SK-N-DZ (cell line): ENCODE data around the gene DCP1A.

Source experiments
- DNase-seq: peaks from one replicate; pipeline ENCODE4 v3.0.0-alpha.2; 2015; ENCODE audit warnings: low spot score
- small RNA-seq, 2 experiments: library from RNA; depleted of rRNA; stranded (forward); fragments of <200 nt; gene quantifications; one replicate each; pipeline ENCODE3, GENCODE V24; 2014

The DCP1A gene

DNA sequence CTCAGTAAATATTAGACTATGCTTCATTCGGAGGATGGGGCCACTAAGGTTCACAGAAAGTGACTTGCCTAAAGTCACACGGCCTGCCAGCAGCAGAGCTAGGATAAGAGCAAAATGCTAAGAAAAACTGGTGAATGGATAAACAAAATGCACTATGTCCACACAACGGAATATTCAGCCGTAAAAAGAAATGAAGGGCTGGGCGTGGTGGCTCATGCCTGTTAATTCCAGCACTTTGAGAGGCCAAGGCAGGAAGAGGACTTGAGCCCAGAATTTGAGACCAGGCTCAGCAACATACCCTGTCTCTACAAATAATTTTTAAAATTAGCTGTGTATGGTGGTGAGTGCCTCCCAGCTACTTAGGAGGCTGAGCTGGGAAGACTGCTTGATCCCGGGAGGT, 99.2 kb downstream of the DCP1A start:
- DNase-seq: no peak

DNA sequence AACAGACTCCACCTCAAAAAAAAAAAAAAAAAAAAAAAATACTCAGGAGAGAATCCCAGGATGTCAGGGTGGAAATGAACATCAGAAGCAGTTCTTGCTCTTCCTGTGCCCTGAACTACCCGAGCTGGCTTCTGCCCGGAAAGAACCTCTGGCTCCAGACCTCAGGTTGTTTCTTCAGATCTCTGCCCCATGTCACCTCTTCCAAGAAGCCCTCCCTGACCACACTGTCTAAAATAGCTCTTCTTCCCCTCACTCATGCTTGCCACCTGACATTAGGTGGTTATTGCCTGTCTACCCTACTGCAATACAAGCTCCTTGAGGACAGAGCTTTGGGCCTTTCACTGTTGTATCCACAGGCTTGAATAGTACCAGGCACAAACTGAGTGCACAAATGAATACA, 99.7 kb downstream of the DCP1A start:
- DNase-seq: no peak

DNA sequence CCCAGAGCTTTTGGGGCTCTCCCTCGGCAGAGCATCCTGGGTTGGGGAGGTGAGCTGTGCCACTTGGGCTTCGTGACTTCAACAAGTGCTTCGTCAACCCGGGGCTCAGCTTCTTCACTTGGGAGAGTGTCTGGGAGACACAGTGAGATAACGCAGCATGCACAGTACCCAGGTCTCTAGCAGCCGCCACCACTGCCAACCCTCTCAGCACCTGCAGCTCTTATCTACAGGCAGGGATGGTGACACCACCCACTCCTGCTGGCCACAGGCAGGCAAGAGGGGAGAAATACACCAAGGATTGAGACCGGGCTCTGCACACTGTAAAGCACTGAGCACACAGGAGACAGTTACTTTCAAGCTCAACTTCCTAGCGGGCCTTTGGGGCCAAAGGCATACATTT, 103.1 kb downstream of the DCP1A start:
- no peak for DNase-seq

DNA sequence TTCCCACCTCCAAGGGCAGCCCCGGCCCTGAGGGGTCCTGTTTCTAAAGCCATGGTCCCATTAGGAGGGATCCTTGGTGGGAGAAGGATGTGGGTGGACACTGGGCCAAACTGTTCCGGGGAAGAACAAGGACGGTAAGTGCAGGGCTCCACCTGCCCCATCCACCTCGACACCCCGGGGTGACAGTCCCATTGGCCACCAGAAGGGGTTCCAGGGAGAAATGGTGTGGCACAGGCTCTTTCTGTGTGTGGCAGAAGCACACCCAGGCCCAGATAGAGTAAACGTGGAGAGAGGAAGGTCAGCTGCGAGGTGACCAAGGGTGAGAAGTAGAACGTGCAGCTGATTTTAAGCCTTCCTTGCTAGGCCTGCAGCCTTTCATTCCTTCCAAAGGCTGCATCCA, 103.6 kb downstream of the DCP1A start:
- no peak for DNase-seq

DNA sequence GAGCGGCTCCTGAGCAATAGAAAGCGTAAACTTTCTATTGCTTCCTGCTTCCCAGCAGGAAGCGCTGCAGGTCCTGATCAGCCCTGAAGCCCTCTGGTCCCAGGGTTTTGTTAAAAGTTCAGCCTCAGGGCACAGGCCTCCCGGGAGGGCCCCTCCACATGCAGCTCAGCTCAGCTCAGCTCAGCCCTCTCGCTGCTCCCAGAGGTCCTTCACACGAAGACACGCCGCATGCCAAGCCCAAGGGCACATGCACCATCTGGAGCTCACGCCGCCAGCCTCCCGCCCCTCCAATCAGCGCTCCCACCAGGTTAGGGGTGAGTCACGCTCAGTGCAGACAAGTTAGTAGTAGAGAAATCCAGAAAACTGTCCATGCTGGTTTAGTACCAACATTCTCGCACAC, 104.2 kb downstream of the DCP1A start:
- DNase-seq: no peak

DNA sequence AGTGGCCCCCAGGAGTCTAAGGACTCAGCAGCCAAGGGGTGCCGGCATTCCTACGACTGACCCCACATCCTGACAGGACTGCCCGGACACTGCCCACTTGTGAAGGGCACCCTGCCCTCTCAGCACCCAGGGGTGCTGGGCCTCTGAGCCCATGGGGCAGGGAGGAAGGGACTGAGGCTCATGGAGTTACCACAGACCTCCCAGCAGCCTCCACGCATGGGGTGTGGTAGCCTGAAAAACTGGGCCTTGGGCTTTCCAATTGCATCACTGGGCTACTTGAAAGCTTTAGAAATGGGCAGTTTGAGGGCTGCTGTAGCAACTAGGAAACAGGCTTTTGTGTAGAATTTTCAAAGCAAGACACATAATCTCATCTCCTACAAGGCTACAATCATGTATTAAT, 104.7 kb downstream of the DCP1A start:
- DNase-seq: no peak

DNA sequence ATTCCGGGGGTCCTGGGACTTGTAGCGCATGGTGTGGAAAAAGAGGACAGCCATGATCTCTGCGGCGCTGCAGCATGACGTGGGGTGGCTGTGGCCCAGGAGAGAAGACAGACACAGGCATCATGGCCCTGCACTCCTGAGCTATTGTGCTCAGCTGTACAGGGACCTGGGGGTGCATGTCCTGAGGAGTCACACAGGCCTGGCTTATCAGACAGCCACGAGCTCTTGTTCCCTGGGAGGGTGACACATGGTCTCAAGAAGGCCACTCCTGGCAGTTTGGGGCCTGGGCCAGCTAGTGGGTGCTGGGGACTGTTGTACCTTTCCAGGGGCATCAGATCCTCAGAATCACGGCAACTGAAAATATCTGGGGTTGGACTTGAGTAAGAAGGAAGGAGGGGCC, 105.2 kb downstream of the DCP1A start:
- no peak for DNase-seq

DNA sequence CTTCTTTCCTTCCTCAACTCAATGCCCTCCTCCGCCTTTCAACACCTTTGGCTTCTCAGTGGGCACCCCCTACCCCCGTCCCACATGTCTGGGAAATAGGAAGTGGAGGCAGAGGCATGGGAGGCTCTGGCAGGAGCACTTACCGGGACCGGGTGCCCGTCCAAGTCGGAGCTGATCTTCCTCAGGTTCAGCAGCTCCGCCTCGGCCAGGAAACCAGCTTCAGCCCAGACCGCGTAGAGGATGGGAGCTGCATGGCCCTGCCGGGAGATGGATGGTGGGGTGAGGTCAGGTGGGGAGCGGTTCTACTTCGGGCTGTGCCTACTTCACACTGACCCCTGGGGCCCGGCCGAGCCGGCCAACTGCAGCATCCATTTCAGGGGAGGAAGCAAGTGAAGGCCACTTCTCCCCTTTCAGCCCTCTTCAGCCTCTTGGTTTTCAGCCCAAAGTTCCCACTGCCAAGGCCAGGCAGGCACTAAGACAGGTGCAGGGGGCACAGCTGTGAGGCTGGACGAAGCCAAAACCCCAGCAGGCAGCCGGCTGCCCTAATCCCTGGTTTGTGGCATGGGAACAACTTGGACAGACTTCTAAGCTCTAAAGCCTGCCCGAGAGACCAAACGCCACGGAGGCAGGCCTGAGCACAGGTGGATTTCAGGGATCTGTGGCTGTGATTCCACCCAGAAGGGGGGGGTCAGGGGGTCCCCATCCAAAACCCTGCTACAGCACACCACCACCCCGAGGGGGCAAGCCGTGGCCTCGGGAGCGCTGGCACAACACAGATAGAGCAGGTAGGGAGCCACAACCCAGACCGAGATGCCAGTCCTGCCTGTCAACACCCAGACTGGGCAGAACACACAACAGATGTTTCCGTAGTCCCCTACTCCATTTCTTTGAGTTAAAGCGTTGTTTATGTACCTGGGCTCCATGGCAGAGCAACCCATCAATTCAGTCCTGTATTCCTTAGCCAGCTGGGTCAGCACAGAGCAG, 106.1 kb downstream of the DCP1A start:
- no peak for DNase-seq

DNA sequence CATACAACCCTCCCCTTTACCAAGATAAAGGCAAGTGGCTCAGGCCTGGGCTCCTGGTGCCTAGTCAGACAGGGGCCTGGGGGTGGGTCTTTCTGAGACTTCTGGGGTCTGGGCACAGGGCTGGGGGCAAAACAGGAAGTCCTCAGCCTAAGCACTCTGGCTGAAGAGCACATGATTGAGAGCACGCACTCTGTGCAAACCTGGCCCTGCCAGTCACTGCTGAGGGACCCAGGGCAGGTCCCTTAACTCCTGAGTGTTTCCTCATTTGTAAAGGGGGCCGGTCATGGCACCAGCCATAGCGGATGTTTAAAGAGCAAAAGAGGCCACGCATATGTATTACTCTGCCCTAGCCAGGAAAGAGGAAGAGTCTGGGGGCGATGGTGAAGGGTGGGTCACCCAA, 107.5 kb downstream of the DCP1A start:
- no peak for DNase-seq

DNA sequence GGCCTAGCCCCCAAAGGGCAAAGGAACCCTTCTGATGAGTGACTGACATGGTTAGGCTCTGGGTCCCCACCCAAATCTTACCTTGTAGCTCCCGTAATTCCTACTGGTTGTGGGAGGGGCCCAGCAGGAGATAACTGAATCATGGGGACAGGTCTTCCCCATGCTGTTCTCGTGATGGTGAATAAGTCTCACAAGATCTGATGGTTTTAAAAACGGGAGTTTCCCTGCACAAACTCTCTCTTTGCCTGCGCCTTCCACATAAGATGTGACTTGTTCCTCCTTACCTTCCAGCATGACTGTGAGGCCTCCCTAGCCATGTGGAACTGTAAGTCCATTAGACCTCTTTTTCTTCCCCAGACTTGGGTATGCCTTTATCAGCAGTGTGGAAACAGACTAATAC, 108.5 kb downstream of the DCP1A start:
- no peak for DNase-seq

DNA sequence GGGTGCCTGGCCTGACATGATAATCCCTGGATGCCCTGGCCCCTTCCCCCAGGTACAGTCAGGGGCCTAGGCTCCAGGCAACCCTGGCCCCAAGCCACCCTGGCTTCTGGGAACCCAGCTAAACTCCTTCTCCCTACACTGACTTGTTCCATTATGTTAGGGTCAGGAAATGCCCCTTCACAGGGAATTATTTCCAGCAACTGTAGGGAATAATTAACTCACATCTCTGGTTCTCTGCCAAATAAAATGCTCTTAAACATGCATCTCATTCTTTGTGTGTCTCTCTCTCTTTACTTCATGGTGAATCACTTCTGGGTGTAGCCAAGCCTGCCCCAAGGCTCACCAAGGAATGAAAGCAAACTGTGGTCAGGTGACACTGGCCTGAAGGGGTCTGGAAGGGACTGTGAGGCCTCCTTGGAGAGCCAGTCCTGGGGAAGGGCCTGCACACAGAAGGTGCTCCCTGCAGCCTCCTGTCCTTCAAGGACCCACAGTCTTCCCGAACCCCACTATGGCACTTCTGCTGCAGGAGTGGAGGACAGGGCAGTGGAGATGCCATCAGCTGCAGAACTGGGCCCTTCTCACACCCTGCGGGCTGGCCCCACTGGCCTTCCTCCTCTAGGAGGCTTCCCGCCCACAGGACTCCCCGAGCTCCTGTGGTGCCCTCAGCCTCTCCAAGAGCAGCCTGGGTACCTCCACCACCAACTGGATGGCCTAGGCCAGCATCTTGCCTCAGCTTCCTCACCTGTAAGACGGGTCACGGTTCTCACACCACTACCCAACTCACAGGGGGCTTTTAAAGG, 109.1 kb downstream of the DCP1A start:
- DNase-seq: no peak

DNA sequence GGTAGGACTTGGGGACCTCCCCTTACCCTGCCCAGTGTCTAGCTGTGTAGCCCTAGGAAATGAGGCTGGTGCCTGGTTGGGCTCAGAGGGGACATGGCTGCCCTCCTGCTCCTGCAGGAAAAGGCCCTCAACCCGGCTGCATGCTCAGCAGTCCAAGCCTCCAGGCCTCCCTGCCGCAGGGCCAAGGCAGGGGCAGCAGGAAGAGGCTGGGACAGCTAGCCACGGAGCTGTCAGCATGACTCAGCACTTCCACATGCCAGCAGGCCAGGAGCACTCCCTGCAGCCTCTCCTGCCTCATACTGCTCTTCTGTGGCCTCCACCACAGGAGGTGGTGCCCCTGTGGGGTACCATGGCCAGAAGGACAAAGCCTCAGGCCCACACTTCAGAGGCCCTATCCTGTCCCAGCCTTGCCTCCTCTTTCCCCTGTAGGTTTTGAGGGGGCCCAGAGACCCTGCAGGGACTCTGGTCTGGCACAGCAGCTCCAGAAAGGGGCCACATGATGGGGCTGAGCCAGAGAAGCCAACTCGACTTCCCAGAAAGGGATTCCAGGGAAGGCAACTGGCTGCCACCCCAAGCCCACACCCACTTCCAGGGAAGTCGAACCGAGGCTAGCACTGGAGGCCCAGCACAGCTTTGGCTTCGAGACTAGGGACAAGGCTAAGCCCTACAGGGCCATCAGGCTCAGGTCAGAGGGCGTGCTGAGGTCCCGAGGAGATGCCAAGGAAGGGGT, 111.1 kb downstream of the DCP1A start:
- no peak for DNase-seq

DNA sequence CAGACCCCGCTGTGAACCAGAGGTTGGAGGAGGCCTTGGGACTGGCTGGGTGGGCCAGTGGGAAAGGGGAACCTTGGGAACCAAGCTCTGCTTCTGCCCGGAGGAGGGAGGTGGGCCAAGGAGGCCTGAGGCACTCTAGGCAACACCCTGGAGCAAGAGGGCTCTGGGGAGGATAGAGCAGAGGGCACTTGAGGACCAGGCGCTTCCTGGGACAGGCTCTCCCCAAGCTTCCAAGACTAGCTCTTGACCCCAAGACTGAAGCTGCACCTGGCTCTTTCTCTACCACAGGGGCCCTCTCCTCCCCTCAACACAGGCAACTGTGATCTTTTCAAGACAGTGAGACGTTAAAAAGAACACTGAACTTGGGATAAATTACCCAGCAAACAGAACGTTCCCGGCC, 111.8 kb downstream of the DCP1A start:
- DNase-seq: no peak

DNA sequence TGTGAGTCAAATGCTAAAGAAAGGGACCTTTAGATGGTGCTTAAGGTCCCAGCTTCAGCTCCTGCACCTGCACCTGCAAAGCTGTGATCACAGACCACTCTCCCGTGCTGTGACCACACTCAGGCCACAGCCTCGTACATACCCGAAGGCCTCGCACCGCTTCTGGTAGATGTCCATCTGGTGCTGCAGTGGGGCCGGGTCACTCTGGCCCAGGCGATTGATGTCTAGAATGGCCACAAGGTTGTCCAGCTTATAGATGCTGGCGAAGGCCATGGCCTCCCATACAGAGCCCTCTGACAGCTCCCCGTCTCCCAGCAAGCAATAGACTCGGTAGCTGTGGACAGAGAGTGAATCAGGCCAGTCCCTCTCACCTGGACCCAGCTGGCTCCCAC, 112.5 kb downstream of the DCP1A start:
- DNase-seq: no peak

DNA sequence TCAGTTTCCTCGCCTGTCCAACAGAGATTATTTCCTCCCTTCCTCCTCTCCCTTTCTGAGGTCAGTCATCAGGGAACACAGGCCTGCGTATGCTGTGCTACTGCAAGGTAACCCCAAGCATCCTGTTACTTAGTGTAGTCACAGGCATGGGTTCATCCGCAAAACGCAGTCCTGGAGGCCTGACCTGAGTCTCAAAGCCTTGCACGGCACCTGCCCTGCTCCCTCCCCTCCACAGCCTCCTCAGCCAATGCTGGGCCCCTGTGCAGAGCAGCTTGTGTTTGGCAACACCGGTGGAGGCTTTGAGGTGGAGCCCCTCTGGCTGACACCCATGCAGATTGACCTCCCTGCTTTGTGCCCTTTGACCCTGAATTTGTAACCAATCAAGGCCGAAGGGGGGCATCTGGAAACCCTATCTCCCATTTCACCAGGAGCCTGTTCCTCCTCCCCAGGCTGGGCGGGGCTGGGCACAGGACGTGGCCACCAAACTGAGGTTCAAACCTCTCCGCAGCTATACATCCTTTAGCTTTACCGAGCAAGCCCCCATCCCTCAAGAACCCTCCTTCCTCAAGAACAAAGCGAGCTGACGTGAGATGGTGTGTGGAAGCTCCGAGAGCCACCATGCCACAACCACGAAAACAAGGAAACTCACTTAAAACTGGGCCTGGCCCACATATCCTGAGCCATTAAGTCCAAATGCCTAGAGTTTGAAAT, 113.1 kb downstream of the DCP1A start:
- no peak for DNase-seq

Small RNAs within 50 kb of the gene (small RNA-seq; reads per million reads assigned to genes)
- gene RF00019: 0 reads per million in 2 experiments
- gene RF00212: 0 reads per million in 2 experiments
- 0 reads per million in 2 experiments for gene RF00568
